OCI-LY3 (cell line): ENCODE data around the gene LGALS7B.
A peak's percentile ranks its signal among the peaks of the same experiment; 100 is the strongest.
"Not testable (repeated sequence)": the region's sequence is repeated elsewhere in the genome, so short reads cannot be mapped to it uniquely, and the experiment has no call there.

ENCODE experiments used
- H2AFZ ChIP-seq: fragments of 200-600, 300-600 bp; shearing (Covaris generic); 2 replicates; pipeline ENCODE4 v1.6.0; 2014; ENCODE audit warnings: antibody characterized with exemption, low read depth, low read length
- H3K27ac ChIP-seq: fragments of 200-600, 300-600 bp; sonication (generic); 2 replicates; pipeline ENCODE4 v1.5.1; 2014; ENCODE audit warnings: mild to moderate bottlenecking, low read length, moderate library complexity, mixed read lengths
- H3K27me3 ChIP-seq: fragments of 200-600, 300-600 bp; sonication (generic); 2 replicates; pipeline ENCODE4 v1.6.1; 2014; ENCODE audit warnings: low read depth, low read length, mixed read lengths
- H3K36me3 ChIP-seq: fragments of 200-600, 300-600 bp; sonication (generic); replicated peaks from 2 replicates; pipeline ENCODE3; 2014; ENCODE audit warnings: low read depth, low read length, mixed read lengths
- H3K4me1 ChIP-seq: fragments of 300-600, 200-600 bp; sonication (generic); 2 replicates; pipeline ENCODE4 v1.6.1; 2014; ENCODE audit warnings: low read length, mixed read lengths
- H3K4me2 ChIP-seq: fragments of 200-600, 300-600 bp; sonication (generic); 2 replicates; pipeline ENCODE4 v1.6.1; 2014; ENCODE audit warnings: low read length, mixed read lengths
- H3K4me3 ChIP-seq: fragments of 300-600, 200-600 bp; sonication (generic); 2 replicates; pipeline ENCODE4 v1.5.1; 2014; ENCODE audit warnings: antibody characterized with exemption, mild to moderate bottlenecking, low read length, moderate library complexity
- H3K79me2 ChIP-seq: fragments of 300-600, 200-600 bp; shearing (Covaris generic); 2 replicates; pipeline ENCODE4 v1.6.1; 2014; ENCODE audit warnings: mild to moderate bottlenecking, low read length, mixed read lengths
- H3K9ac ChIP-seq: fragments of 300-600, 200-600 bp; shearing (Covaris generic); 2 replicates; pipeline ENCODE4 v1.6.0; 2014; ENCODE audit warnings: mild to moderate bottlenecking, low read length, moderate library complexity
- H3K9me3 ChIP-seq: fragments of 200-600, 300-600 bp; shearing (Covaris generic); 2 replicates; pipeline ENCODE4 v1.6.1; 2014; ENCODE audit warnings: low read length, mixed read lengths; ENCODE audit not compliant: insufficient read depth
- H4K20me1 ChIP-seq: fragments of 200-600, 300-600 bp; sonication (generic); 2 replicates; pipeline ENCODE4 v1.6.1; 2016; ENCODE audit warnings: low read length, mixed read lengths; ENCODE audit not compliant: insufficient read depth
- EZH2phosphoT487 ChIP-seq: fragments of 200-600 bp; shearing (Covaris generic); IDR thresholded peaks from 2 replicates; pipeline ENCODE4 v1.6.1; 2018; ENCODE audit warnings: antibody characterized with exemption, mixed run types, low read depth
- TF ChIP-seq, protein P1 (sequence below): fragments of 200-600, 300-600 bp; sonication (generic); IDR thresholded peaks from 2 replicates; pipeline ENCODE4 v1.5.1; 2014; ENCODE audit warnings: antibody characterized with exemption, low read length, low read depth

LGALS7B gene

DNA sequence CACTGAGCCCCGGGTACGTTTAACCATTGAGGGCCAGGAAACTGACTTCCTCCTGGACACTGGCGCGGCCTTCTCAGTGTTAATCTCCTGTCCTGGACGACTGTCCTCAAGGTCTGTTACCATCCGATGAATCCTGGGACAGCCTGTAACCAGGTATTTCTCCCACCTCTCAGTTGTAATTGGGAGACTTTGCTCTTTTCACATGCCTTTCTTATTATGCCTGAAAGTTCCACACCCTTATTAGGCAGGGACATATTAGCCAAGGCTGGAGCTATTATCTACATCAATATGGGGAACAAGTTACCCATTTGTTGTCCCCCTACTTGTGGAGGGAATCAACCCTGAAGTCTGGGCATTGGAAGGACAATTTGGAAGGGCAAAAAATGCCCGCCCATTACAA, 36.9 kb downstream of the LGALS7B start:
- H3K9me3 ChIP-seq, H3K4me1 ChIP-seq, H3K79me2 ChIP-seq, H3K27ac ChIP-seq, H3K27me3 ChIP-seq, H2AFZ ChIP-seq, H3K4me2 ChIP-seq, H3K4me3 ChIP-seq, H4K20me1 ChIP-seq, H3K9ac ChIP-seq: not testable (repeated sequence)
- peaks cover 18% of the 10 kb centered on the region for H3K36me3 ChIP-seq

DNA sequence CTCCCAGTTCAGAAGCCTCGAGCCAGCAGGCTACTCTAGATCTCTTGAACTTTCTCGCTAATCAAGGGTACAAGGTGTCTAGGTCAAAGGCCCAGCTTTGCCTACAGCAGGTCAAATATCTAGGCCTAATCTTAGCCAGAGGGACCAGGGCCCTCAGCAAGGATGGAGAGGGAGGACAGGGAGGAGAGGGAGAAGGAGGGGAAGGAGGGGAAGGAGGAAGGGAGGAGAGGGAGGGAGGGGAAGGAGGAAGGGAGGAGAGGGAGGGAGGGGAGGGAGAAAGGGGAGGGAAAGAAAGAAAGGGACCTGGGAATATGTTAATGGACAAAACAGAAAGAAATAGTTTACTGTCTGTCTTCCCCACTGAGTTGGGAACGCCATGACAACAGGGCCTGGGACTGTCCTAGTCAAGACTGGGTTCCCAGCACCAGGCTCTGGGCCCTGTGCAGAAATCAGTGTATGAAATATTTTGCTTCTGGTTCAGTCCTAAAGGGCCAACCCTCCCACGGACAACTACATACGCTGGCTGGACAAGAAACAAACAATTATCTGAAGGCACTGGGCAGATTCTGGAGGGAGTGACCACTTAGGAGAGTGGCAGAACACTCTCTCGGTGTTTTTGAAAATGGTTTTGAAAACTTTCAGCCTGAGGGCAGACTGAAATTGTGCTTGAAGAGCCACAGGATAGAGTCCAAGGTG, 38.0 kb downstream of the LGALS7B start:
- Histone ChIP-seq H3K27me3 (no peaks in the 10 kb centered on the region), H3K79me2 (peaks cover 9% of the 10 kb centered on the region; the same call in 1 of the 2 replicates), H2AFZ (no peak overlapping the region), H3K4me1 (peaks cover 4% of the 10 kb centered on the region; the same call in 1 of the 2 replicates), H3K4me2 (no peak overlapping the region), H3K36me3 (peaks cover 18% of the 10 kb centered on the region), H4K20me1 (no peaks in the 10 kb centered on the region), H3K4me3 (no peak overlapping the region), H3K27ac (no peak overlapping the region), H3K9me3 (no peaks in the 10 kb centered on the region), H3K9ac (no peak overlapping the region)
- no peak for TF ChIP-seq EZH2phosphoT487
- TF ChIP-seq, protein P1, sequence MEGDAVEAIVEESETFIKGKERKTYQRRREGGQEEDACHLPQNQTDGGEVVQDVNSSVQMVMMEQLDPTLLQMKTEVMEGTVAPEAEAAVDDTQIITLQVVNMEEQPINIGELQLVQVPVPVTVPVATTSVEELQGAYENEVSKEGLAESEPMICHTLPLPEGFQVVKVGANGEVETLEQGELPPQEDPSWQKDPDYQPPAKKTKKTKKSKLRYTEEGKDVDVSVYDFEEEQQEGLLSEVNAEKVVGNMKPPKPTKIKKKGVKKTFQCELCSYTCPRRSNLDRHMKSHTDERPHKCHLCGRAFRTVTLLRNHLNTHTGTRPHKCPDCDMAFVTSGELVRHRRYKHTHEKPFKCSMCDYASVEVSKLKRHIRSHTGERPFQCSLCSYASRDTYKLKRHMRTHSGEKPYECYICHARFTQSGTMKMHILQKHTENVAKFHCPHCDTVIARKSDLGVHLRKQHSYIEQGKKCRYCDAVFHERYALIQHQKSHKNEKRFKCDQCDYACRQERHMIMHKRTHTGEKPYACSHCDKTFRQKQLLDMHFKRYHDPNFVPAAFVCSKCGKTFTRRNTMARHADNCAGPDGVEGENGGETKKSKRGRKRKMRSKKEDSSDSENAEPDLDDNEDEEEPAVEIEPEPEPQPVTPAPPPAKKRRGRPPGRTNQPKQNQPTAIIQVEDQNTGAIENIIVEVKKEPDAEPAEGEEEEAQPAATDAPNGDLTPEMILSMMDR: no peak

DNA sequence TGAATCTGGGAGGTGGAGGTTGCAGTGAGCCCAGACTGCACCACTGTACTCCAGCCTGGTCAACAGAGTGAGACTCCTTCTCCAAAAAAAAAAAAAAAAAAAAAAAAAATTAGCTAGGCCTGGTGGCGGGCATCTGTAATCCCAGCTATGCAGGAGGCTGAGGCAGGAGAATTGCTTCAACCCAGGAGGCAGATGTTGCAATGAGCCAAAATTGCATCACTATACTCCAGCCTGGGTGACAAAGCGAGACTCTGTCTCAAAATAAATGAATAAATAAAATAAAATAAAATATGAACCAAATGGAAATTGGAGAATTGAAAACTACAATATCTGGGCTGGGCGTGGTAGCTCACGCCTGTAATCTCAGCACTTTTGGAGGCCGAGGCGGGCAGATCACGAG, 40.2 kb downstream of the LGALS7B start:
- H3K9ac ChIP-seq, H2AFZ ChIP-seq, H3K9me3 ChIP-seq, H4K20me1 ChIP-seq, H3K4me1 ChIP-seq, H3K79me2 ChIP-seq, H3K27me3 ChIP-seq, H3K4me2 ChIP-seq, H3K27ac ChIP-seq, H3K4me3 ChIP-seq: not testable (repeated sequence)
- H3K36me3 ChIP-seq: peaks cover 18% of the 10 kb centered on the region

DNA sequence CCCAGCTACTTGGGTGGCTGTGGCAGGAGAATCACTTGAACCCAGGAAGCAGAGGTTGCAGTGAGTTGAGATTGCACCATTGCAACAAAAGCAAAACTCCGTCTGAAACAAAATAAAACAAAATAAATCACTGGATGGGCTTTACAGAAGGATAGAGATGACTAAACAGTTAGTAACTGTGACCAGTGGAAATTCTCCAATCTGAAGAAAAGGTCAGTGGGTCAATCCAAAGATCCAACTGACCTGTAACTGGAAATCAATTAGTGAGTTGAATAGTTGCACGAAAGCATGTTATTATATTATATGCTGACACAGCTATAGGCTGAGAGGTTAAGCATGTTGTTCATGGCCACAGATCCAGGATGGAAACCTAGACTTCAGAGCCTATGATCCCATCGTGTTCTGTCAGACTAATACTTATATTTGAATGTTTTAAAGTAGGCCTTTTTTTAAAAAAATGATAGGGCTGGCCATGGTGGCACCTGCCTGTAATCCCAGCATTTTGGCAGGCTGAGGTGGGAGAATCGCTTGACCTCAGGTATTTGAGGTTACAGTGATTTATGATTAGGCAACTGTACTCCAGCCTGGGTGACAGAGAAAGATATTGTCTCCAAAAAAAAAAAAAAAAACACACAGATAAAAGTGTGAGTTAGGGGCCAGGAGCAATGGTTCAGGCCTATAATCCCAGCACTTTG, 41.2 kb downstream of the LGALS7B start:
- no peak overlapping the region for H2AFZ ChIP-seq
- no peaks in the 10 kb centered on the region for H3K9me3 ChIP-seq
- H3K4me2 ChIP-seq: peak overlapping the region; percentile 82; the same call in 1 of the 2 replicates
- H3K27me3 ChIP-seq: no peaks in the 10 kb centered on the region
- TF ChIP-seq EZH2phosphoT487: no peak
- TF ChIP-seq, protein P1: no peak
- no peak overlapping the region for H3K9ac ChIP-seq
- peaks cover 9% of the 10 kb centered on the region; the same call in 1 of the 2 replicates for H3K4me1 ChIP-seq
- H3K79me2 ChIP-seq: peaks cover 9% of the 10 kb centered on the region; the same call in 1 of the 2 replicates
- H3K27ac ChIP-seq: no peak overlapping the region
- H3K36me3 ChIP-seq: peaks cover 18% of the 10 kb centered on the region
- H4K20me1 ChIP-seq: no peaks in the 10 kb centered on the region
- no peak overlapping the region for H3K4me3 ChIP-seq

DNA sequence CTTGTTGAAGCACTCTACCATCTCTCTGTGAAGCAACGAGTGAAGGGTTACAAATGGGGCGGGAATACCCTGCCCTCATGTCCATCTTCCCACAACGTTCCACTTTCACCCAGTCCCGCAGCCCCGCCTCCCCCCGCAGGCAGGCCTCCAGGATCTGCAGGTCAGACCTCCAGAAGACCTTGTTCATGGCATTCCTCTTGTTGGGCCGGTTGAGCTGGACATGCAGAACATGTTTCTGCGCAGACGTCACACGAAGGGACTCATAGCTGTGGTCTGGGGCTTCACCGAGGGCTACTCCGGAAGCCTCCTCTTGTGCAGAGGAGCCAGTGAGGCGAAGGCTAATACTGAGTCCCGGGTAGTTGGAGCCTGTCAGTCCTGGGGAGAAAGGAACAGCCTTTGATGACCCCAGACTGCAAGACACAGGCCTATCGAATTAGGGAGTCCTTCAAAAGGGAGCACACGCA, 42.2 kb downstream of the LGALS7B start:
- H3K9ac ChIP-seq: peak overlapping the region; percentile 91
- TF ChIP-seq EZH2phosphoT487: no peak
- peak overlapping the region; percentile 83 for H2AFZ ChIP-seq
- H3K4me1 ChIP-seq: peaks cover 9% of the 10 kb centered on the region; the same call in 1 of the 2 replicates
- peak overlapping the region; percentile 82 for H3K4me2 ChIP-seq
- peak overlapping the region; percentile 82 for H3K4me3 ChIP-seq
- no peaks in the 10 kb centered on the region for H3K27me3 ChIP-seq
- H3K79me2 ChIP-seq: peaks cover 9% of the 10 kb centered on the region; the same call in 1 of the 2 replicates
- H4K20me1 ChIP-seq: no peaks in the 10 kb centered on the region
- H3K36me3 ChIP-seq: peaks cover 26% of the 10 kb centered on the region
- no peaks in the 10 kb centered on the region for H3K9me3 ChIP-seq
- H3K27ac ChIP-seq: peak overlapping the region; percentile 71
